Heart right ventricle (tissue), 16 donors: ENCODE data around the gene NCDN. TPM values are rescaled to one million over a fixed set of nuclear protein-coding genes. Genes with fewer than 3 reads are reported as not detected.

Source experiments
- ATAC-seq, 8 donors: fragments of 200-7000 bp; cut with Tn5 transposase; one replicate each; pipeline ENCODE4 v1.9.1; 2020; ENCODE audit warnings: mild to moderate bottlenecking in 8 of 8, moderate library complexity in 8 of 8, moderate number of reproducible peaks in 1 of 8
- DNase-seq, 2 donors: peaks; one replicate each; pipeline ENCODE4 v3.0.0-alpha.2; 2020
- H3K27ac ChIP-seq, 10 donors: fragments of 200-600 bp; sonication (generic) in 2 of 10; one replicate each; pipeline versions ENCODE4 v1.5.0 to v1.8.0; 2020 to 2022; ENCODE audit warnings: mild to moderate bottlenecking in 3 of 10
- H3K27me3 ChIP-seq, 7 donors: fragments of 200-600 bp; one replicate each; pipeline ENCODE4 v1.8.0; 2021 to 2022; ENCODE audit warnings: mild to moderate bottlenecking in 2 of 7
- H3K36me3 ChIP-seq, 9 donors: fragments of 200-600 bp; sonication (generic) in 1 of 9; one replicate each; pipeline versions ENCODE4 v1.5.0 to v1.8.0; 2020 to 2022; ENCODE audit warnings: mild to moderate bottlenecking in 2 of 9
- H3K4me1 ChIP-seq, 9 donors: fragments of 200-600 bp; sonication (generic) in 1 of 9; one replicate each; pipeline versions ENCODE4 v1.5.0 to v1.8.0; 2020 to 2022; ENCODE audit warnings: mild to moderate bottlenecking in 4 of 9
- H3K4me3 ChIP-seq, 10 donors: fragments of 200-600 bp; sonication (generic) in 2 of 10; one replicate each; pipeline versions ENCODE4 v1.5.0 to v1.8.0; 2020 to 2022; ENCODE audit warnings: mild to moderate bottlenecking in 7 of 10, moderate library complexity in 2 of 10
- H3K9me3 ChIP-seq, 11 donors: fragments of 200-600 bp in 10 of 11; sonication (generic) in 2 of 11; one replicate each; pipeline versions ENCODE4 v1.5.0 to v1.8.0; 2013 to 2022; ENCODE audit warnings: mild to moderate bottlenecking in 2 of 11, control low read depth in 1 of 11, moderate library complexity in 1 of 11
- WGBS, 2 donors: extraction: QIAGEN DNeasy Blood & Tissue Kit; methylation state at CpG; one replicate each; pipeline ENCODE4 v1.1.7; 2013; ENCODE audit warnings: inconsistent platforms in 1 of 2; 5-methylcytosine and 5-hydroxymethylcytosine counted together
- intact Hi-C, 10 donors: fragments of 100-400 bp; cut with DNase I; formaldehyde crosslinking; loops; one replicate each; pipeline versions ENCODE4 v1.11.1 to v1.14.2; 2022
- polyA plus RNA-seq, 2 donors: library from polyadenylated mRNA; stranded (reverse); fragments of 200-250 nt; gene quantifications; one replicate each; pipeline ENCODE4 v1.2.3, GENCODE V29; 2013
- total RNA-seq, 10 donors: library from RNA; stranded (reverse); fragmentation: NEBNext Ultra II Directional in 3 of 10; extraction: Animal tissue kit (Norgen Biotek cat#: 25700) in 3 of 10; gene quantifications; one replicate each; pipeline versions ENCODE4 v1.2.1 to v1.2.4, GENCODE V29; 2021 to 2023
- TF ChIP-seq, protein P1 (sequence below), 9 donors: fragments of 200-600 bp; sonication (generic) in 2 of 9; IDR thresholded peaks; one replicate each; pipeline versions ENCODE4 v1.5.0 to v1.8.0; 2021 to 2022; ENCODE audit warnings: antibody characterized with exemption in 9 of 9, mild to moderate bottlenecking in 5 of 9, moderate library complexity in 1 of 9
- donor health status: Arrhythmogenic right ventricular cardiomyopathy.
- donor health status: ischemic (EF 13 %, LVEDD 7.1; RV severe dilation, severe dysfunction).
- donor health status: healthy with polysubstance abuse.
- donor health status: DM: no; HTN: yes; CAD: no.
- donor health status: DM: no; HTN: no; CAD: no.
- donor health status: ischemic (EF 25% LVEDD 6.9; RV normal size, moderate dysfunction).
- donor health status: ischemic (EF 25% LVEDD 5.7; RV mildly dilated, moderate dysfunction).
- donor health status: healthy.
- donor health status: DM: yes; HTN: yes; CAD: no.
- donor health status: Ischemic cardiomyopathy.
- donor health status: ischemic (EF 35%, LVEDD 5.7; RV mildly dilated, moderate dysfunction).
- donor health status: nonischemic (EF 11% LVEDD 7.7; RV severe dilation, severe dysfunction).
- donor health status: DM: yes; HTN: yes; CAD: no.
- donor health status: PGD.
- donor health status: ischemic (EF 29% LVEDD 5.4; RV normal size, mild dysfunction).
- donor health status: nonischemic (EF 23%, LVEDD 6.1; RV moderate dilation, normal function).

The NCDN gene
- total and polyA plus RNA-seq, 12 donors: 15.3 to 51.7 (median 33.2) TPM

DNA sequence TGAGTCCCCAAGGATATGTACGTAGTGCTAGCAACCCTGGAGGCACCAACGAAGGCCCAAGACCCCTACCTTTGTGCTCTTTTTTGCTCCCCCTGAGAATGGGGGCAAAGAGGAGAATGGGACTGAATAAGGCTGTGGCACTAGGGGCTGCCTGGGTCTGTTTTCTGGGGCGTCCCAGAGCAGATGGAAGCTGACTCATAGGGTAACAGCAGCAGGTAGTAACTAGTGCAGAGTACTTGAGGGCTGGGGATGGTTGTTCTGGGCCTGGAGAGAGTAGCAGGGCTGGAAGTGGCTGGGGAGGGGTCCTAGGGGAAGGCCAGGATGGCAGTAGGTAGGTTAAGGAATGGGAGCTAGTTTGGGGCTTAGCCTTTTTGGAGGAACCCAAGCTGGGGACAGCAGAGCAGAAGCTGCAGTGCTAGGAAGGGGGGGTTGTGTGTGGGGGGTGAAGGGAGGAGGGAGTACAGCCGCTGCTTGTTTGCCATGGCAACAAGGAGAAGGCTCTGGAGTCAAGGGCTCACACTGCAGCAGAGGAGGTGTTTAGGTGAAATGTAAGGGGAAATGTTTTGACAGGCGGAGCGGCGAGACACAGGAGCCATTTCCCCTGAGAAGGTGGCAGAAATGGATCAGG lies 1.8 kb downstream of the NCDN start:
- H3K27me3 ChIP-seq: no peaks in the 10 kb centered on the region
- 77 to 79% methylated on average over 7 of the region's 7 CpGs for WGBS, 2 donors
- no peak for ATAC-seq
- peaks cover 0 to 34% (median 0%) of the 10 kb centered on the region in 9 donors for H3K36me3 ChIP-seq
- peaks cover 0 to 69% (median 48%) of the 10 kb centered on the region in 9 donors for H3K4me1 ChIP-seq
- intact Hi-C loops: loop anchor here in 3 of 10 donors (2.0 to 10.0 kb wide), 3 partner anchors 109 to 365 kb away; partner anchors contain the start of gene SFPQ (in 2 of the 3)
- TF ChIP-seq, protein P1, sequence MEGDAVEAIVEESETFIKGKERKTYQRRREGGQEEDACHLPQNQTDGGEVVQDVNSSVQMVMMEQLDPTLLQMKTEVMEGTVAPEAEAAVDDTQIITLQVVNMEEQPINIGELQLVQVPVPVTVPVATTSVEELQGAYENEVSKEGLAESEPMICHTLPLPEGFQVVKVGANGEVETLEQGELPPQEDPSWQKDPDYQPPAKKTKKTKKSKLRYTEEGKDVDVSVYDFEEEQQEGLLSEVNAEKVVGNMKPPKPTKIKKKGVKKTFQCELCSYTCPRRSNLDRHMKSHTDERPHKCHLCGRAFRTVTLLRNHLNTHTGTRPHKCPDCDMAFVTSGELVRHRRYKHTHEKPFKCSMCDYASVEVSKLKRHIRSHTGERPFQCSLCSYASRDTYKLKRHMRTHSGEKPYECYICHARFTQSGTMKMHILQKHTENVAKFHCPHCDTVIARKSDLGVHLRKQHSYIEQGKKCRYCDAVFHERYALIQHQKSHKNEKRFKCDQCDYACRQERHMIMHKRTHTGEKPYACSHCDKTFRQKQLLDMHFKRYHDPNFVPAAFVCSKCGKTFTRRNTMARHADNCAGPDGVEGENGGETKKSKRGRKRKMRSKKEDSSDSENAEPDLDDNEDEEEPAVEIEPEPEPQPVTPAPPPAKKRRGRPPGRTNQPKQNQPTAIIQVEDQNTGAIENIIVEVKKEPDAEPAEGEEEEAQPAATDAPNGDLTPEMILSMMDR (IDR thresholded peaks at IDR 0.05): no peak
- H3K4me3 ChIP-seq: peak overlapping the region in 1 of 10 donors; percentile 89
- H3K9me3 ChIP-seq: no peaks in the 10 kb centered on the region
- no peak for DNase-seq
- H3K27ac ChIP-seq: peak overlapping the region in 3 of 10 donors; percentile 8 to 99 (median 98)

DNA sequence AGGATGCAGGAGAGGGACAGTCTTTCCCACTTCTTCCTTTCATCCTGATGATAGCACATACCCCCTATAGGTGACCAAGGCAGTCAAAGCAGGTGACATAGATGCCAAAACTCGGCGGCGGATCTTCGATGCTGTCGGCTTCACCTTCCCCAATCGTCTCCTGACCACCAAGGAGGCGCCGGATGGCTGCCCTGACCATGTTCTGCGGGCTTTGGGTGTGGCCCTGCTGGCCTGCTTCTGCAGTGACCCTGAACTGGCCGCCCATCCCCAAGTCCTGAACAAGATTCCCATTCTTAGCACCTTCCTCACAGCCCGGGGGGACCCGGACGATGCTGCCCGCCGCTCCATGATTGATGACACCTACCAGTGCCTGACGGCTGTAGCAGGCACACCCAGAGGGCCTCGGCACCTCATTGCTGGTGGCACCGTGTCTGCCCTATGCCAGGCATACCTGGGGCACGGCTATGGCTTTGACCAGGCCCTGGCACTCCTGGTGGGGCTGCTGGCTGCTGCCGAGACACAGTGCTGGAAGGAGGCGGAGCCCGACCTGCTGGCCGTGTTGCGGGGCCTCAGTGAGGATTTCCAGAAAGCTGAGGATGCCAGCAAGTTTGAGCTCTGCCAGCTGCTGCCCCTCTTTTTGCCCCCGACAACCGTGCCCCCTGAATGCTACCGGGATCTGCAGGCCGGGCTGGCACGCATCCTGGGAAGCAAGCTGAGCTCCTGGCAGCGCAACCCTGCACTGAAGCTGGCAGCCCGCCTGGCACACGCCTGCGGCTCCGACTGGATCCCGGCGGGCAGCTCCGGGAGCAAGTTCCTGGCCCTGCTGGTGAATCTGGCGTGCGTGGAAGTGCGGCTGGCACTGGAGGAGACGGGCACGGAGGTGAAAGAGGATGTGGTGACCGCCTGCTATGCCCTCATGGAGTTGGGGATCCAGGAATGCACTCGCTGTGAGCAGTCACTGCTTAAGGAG lies 2.9 kb downstream of the NCDN start:
- TF ChIP-seq, protein P1 (IDR thresholded peaks at IDR 0.05): no peak
- Histone ChIP-seq H3K9me3 (no peaks in the 10 kb centered on the region), H3K27ac (peak overlapping the region in 7 of 10 donors; percentile 5 to 68 (median 45)), H3K36me3 (peaks cover 0 to 45% (median 0%) of the 10 kb centered on the region in 9 donors), H3K4me3 (peak overlapping the region in 1 of 10 donors; percentile 5), H3K4me1 (peaks cover 0 to 58% (median 37%) of the 10 kb centered on the region in 9 donors), H3K27me3 (no peaks in the 10 kb centered on the region)
- intact Hi-C loops: loop anchor here in 5 of 10 donors (2.0 to 10.0 kb wide), 6 partner anchors 108 to 368 kb away; partner anchors contain the start of genes C1orf216 (in 2 of the 5) and SFPQ (in 1 of the 5)
- DNase-seq (peak; percentile 68 to 77), ATAC-seq (peak in 7 of 8 donors; percentile 4 to 44 (median 15))
- 52 to 59% methylated on average over 44 of the region's 44 CpGs for WGBS, 2 donors

DNA sequence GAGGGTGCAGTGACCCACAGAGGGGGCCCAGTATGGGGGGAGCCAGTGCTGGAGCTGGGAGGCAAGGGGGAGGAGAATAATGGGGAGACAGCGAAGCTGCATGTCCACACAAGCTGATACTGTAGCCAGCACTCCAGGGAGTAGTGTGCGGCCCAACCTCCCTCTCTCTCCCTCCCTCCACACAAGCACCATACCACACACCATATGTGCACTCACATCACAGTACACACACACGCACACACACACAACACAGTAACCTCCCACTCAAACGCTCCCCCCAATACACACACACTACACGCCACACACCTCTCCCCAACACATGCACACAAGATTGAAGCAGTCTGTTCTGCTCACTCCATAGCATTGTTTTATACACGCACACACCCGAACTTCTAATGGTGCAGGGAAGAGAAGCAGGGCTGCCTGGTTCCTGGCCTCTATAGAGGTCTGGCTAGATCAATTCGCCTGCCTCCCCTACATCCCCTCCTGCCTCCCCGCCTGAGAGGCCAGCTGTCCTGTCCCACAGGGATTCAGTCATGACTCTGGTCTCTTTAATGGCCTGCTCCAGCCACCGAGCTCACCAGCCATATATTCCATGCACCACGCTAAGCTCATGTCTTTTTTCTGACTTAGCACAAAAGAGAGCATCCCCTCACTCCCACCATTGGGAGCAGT lies 3.8 kb downstream of the NCDN start:
- intact Hi-C loops: loop anchor here in 5 of 10 donors (2.0 to 10.0 kb wide), 6 partner anchors 109 to 369 kb away; partner anchors contain the start of genes C1orf216 (in 2 of the 5) and SFPQ (in 1 of the 5)

More for the DNA sequence above, 3.8 kb downstream of the NCDN start:
- H3K9me3 ChIP-seq: no peaks in the 10 kb centered on the region
- TF ChIP-seq, protein P1 (IDR thresholded peaks at IDR 0.05): no peak
- H3K36me3 ChIP-seq: peaks cover 0 to 50% (median 0%) of the 10 kb centered on the region in 9 donors
- DNase-seq: no peak
- no peaks in the 10 kb centered on the region for H3K27me3 ChIP-seq
- H3K27ac ChIP-seq: peak overlapping the region in 6 of 10 donors; percentile 36 to 68 (median 46)
- peaks cover 0 to 49% (median 28%) of the 10 kb centered on the region in 9 donors for H3K4me1 ChIP-seq
- WGBS, 2 donors: 77 to 82% methylated on average over 11 of the region's 11 CpGs
- no peak for ATAC-seq
- H3K4me3 ChIP-seq: no peak overlapping the region
